ENCODE measurements around the gene FAM89A. TPM values are rescaled to one million over a fixed set of nuclear protein-coding genes. Genes with fewer than 3 reads are reported as not detected.

Gene FAM89A
- total RNA-seq, result 4.2 and 5.1 TPM in 2 replicates

GRCh38 chr1:231040019-231040799 lies at the start of gene FAM89A:
FAM89A (minus strand) TSS chr1:231040254; CDS start chr1:231040211, 43 bp downstream.

DNA sequence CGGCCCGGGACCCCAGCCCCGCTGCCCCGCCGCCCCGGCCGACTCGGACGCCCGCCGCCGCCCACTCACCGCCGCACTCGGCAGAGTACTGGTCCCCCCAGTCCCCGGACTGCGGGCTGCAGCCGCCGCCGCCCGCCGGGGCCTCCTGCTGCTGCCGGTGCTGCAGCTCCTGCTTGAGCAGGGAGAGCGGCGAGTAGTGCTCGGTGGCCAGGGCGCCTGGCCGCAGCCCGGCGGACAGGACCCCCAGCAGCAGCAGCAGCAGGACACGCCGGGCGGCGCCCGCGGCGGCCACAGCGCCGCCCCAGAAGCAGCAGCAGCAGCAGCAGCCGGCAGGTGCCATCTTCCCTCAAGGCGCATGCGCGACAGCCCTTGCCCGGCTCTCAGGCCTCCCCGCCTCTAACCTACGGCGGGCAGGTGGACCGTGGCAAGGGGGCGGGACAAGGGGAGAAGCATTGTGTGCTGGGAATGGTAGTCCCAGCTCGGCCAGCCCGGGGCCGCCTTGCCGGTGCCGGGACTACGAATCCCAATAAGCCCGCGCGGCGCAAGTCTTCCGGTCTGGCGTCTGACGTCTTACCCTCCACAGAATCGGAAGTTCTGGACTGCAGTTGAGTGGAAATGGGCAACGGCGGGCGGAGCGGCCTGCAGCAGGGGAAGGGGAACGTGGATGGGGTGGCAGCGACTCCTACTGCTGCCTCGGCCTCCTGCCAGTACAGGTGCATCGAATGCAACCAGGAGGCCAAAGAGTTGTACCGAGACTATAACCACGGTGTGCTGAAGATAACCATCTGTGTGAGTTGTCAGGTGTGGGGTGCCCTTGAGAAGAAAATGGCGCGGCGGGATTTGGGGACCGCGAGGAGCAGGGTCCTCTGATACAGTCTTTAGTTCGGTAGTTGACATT lies 61.3 kb downstream of the FAM89A start, which contains the start of the genes ARV1 and TTC13:
TSS of gene ARV1 (plus strand) at position 604 of the 898 bp plus-strand sequence. CDS start at position 616, 12 bp downstream.
TSS of gene TTC13 (minus strand) at position 371 of the 898 bp plus-strand sequence. CDS start at position 340, 31 bp downstream.

Other genes starting within 250 kb of the FAM89A start
- 16.2 and 18.2 TPM in 2 replicates for gene C1orf198, start 171.7 kb downstream of the FAM89A start, total RNA-seq
- gene TTC13, start 61.4 kb downstream of the FAM89A start, total RNA-seq, result 6.5 and 8.9 TPM in 2 replicates
- gene ARV1, start 61.2 kb downstream of the FAM89A start, total RNA-seq, result 19.0 and 20.4 TPM in 2 replicates
- gene TRIM67, start 121.8 kb upstream of the FAM89A start, total RNA-seq, result not detected in 2 replicates
- 53.1 and 58.8 TPM in 2 replicates for gene GNPAT, start 201.0 kb upstream of the FAM89A start, total RNA-seq

All from bronchus fibroblast of lung (primary cell).